ENCODE results near the gene PRMT9. TPM values are rescaled to one million over a fixed set of nuclear protein-coding genes. Genes with fewer than 3 reads are reported as not detected.

Gene PRMT9
- total RNA-seq, 1 experiment from 2014 or later: 21.7 TPM

GRCh38 chr4:147625733-147626132 lies 58.2 kb downstream of the PRMT9 start:
- Histone ChIP-seq H3K4me1 (ENCODE audit: low read length) (peaks cover 6% of the 10 kb centered on the region), H3K27me3 (ENCODE audit: low read length) (no peaks in the 10 kb centered on the region), H3K9me3 (ENCODE audit: low read length) (no peaks in the 10 kb centered on the region), H3K9me2 (replicated peaks; ENCODE audit: insufficient read depth, low read length) (no peaks in the 10 kb centered on the region), H4K20me1 (ENCODE audit: insufficient read depth, low read depth, low read length) (no peaks in the 10 kb centered on the region), H3K79me2 (ENCODE audit: low read length) (peaks cover 70% of the 10 kb centered on the region), H3K27ac (ENCODE audit: low read length) (no peak overlapping the region), H3K4me3 (ENCODE audit: low read length) (no peak overlapping the region), H2AFZ (ENCODE audit: low read length) (no peak overlapping the region), H3K36me3 (ENCODE audit: insufficient read depth, low read length) (peaks cover 64% of the 10 kb centered on the region), H3K4me2 (ENCODE audit: low read depth, low read length, poor library complexity, severe bottlenecking) (no peak overlapping the region), H3K9ac (ENCODE audit: low read length) (no peak overlapping the region)
- DNase-seq: no peak

- no peaks in the 10 kb centered on the region for H3K9me3 ChIP-seq (ENCODE audit: low read length)
- H3K4me3 ChIP-seq (ENCODE audit: low read length): no peak overlapping the region
- no peak for DNase-seq
- H3K9me2 ChIP-seq (replicated peaks; ENCODE audit: insufficient read depth, low read length): no peaks in the 10 kb centered on the region
- H2AFZ ChIP-seq (ENCODE audit: low read length): no peak overlapping the region
- H3K9ac ChIP-seq (ENCODE audit: low read length): no peak overlapping the region
- H3K36me3 ChIP-seq (ENCODE audit: insufficient read depth, low read length): peaks cover 27% of the 10 kb centered on the region
- H3K27ac ChIP-seq (ENCODE audit: low read length): no peak overlapping the region
- peaks cover 75% of the 10 kb centered on the region for H3K79me2 ChIP-seq (ENCODE audit: low read length)
- H3K27me3 ChIP-seq (ENCODE audit: low read length): no peaks in the 10 kb centered on the region
- H3K4me1 ChIP-seq (ENCODE audit: low read length): peaks cover 36% of the 10 kb centered on the region
- H3K4me2 ChIP-seq (ENCODE audit: low read depth, low read length, poor library complexity, severe bottlenecking): peak overlapping the region; percentile 36
- H4K20me1 ChIP-seq (ENCODE audit: insufficient read depth, low read depth, low read length): peaks cover 5% of the 10 kb centered on the region; the same call in 1 of the 2 replicates
These were observed 63.6 kb downstream of the PRMT9 start for GRCh38 chr4:147620315-147620714.

GRCh38 chr4:147617841-147618691 lies 65.9 kb downstream of the PRMT9 start:
- Histone ChIP-seq H3K9me3 (ENCODE audit: low read length) (no peaks in the 10 kb centered on the region), H3K9ac (ENCODE audit: low read length) (peak overlapping the region; percentile 83), H3K27me3 (ENCODE audit: low read length) (no peaks in the 10 kb centered on the region), H3K4me3 (ENCODE audit: low read length) (peak overlapping the region; percentile 92), H2AFZ (ENCODE audit: low read length) (peak overlapping the region; percentile 50), H4K20me1 (ENCODE audit: insufficient read depth, low read depth, low read length) (peaks cover 5% of the 10 kb centered on the region; the same call in 1 of the 2 replicates), H3K4me2 (ENCODE audit: low read depth, low read length, poor library complexity, severe bottlenecking) (peak overlapping the region; percentile 97), H3K4me1 (ENCODE audit: low read length) (peaks cover 36% of the 10 kb centered on the region), H3K36me3 (ENCODE audit: insufficient read depth, low read length) (peaks cover 13% of the 10 kb centered on the region; the same call in 1 of the 2 replicates), H3K79me2 (ENCODE audit: low read length) (peaks cover 57% of the 10 kb centered on the region), H3K27ac (ENCODE audit: low read length) (peak overlapping the region; percentile 65), H3K9me2 (replicated peaks; ENCODE audit: insufficient read depth, low read length) (no peaks in the 10 kb centered on the region)
- no peak for DNase-seq

GRCh38 chr4:147617173-147617840 lies 66.7 kb downstream of the PRMT9 start, which contains the start of gene TMEM184C:
TMEM184C (plus strand) TSS chr4:147617397; CDS start chr4:147617957, 560 bp downstream.
- peak; percentile 100 for DNase-seq
- Histone ChIP-seq H3K27ac (ENCODE audit: low read length) (peak within 1 kb of the TSS; percentile 65), H3K9ac (ENCODE audit: low read length) (peak within 1 kb of the TSS; percentile 83), H3K9me3 (ENCODE audit: low read length) (no peaks in the 10 kb centered on the region), H3K9me2 (replicated peaks; ENCODE audit: insufficient read depth, low read length) (no peaks in the 10 kb centered on the region), H3K36me3 (ENCODE audit: insufficient read depth, low read length) (peaks cover 13% of the 10 kb centered on the region; the same call in 1 of the 2 replicates), H3K4me3 (ENCODE audit: low read length) (peak within 1 kb of the TSS; percentile 92), H2AFZ (ENCODE audit: low read length) (peak within 1 kb of the TSS; percentile 50), H3K4me1 (ENCODE audit: low read length) (peaks cover 36% of the 10 kb centered on the region), H4K20me1 (ENCODE audit: insufficient read depth, low read depth, low read length) (peaks cover 5% of the 10 kb centered on the region; the same call in 1 of the 2 replicates), H3K4me2 (ENCODE audit: low read depth, low read length, poor library complexity, severe bottlenecking) (peak within 1 kb of the TSS; percentile 97), H3K79me2 (ENCODE audit: low read length) (peaks cover 49% of the 10 kb centered on the region), H3K27me3 (ENCODE audit: low read length) (no peaks in the 10 kb centered on the region)

- H3K4me3 ChIP-seq (ENCODE audit: low read length): peak overlapping the region; percentile 92
- H3K4me1 ChIP-seq (ENCODE audit: low read length): peaks cover 36% of the 10 kb centered on the region
- H3K9me2 ChIP-seq (replicated peaks; ENCODE audit: insufficient read depth, low read length): no peaks in the 10 kb centered on the region
- H2AFZ ChIP-seq (ENCODE audit: low read length): peak overlapping the region; percentile 10; the same call in 1 of the 2 replicates
- H3K36me3 ChIP-seq (ENCODE audit: insufficient read depth, low read length): peaks cover 13% of the 10 kb centered on the region; the same call in 1 of the 2 replicates
- no peak for DNase-seq
- H4K20me1 ChIP-seq (ENCODE audit: insufficient read depth, low read depth, low read length): peaks cover 5% of the 10 kb centered on the region; the same call in 1 of the 2 replicates
- peak overlapping the region; percentile 83 for H3K9ac ChIP-seq (ENCODE audit: low read length)
- H3K79me2 ChIP-seq (ENCODE audit: low read length): peaks cover 45% of the 10 kb centered on the region
- peak overlapping the region; percentile 97 for H3K4me2 ChIP-seq (ENCODE audit: low read depth, low read length, poor library complexity, severe bottlenecking)
- H3K27me3 ChIP-seq (ENCODE audit: low read length): no peaks in the 10 kb centered on the region
- H3K27ac ChIP-seq (ENCODE audit: low read length): no peak overlapping the region
- H3K9me3 ChIP-seq (ENCODE audit: low read length): no peaks in the 10 kb centered on the region
These were observed 67.2 kb downstream of the PRMT9 start for GRCh38 chr4:147616849-147617172.

GRCh38 chr4:147610686-147611085 lies 73.3 kb downstream of the PRMT9 start:
- no peaks in the 10 kb centered on the region for H3K79me2 ChIP-seq (ENCODE audit: low read length)
- no peak for DNase-seq
- H3K4me3 ChIP-seq (ENCODE audit: low read length): no peak overlapping the region
- no peak overlapping the region for H2AFZ ChIP-seq (ENCODE audit: low read length)
- H3K9ac ChIP-seq (ENCODE audit: low read length): no peak overlapping the region
- H3K27me3 ChIP-seq (ENCODE audit: low read length): no peaks in the 10 kb centered on the region
- no peak overlapping the region for H3K4me2 ChIP-seq (ENCODE audit: low read depth, low read length, poor library complexity, severe bottlenecking)
- H3K9me3 ChIP-seq (ENCODE audit: low read length): no peaks in the 10 kb centered on the region
- no peaks in the 10 kb centered on the region for H3K4me1 ChIP-seq (ENCODE audit: low read length)
- H3K36me3 ChIP-seq (ENCODE audit: insufficient read depth, low read length): no peaks in the 10 kb centered on the region
- H4K20me1 ChIP-seq (ENCODE audit: insufficient read depth, low read depth, low read length): no peaks in the 10 kb centered on the region
- no peaks in the 10 kb centered on the region for H3K9me2 ChIP-seq (replicated peaks; ENCODE audit: insufficient read depth, low read length)
- H3K27ac ChIP-seq (ENCODE audit: low read length): no peak overlapping the region

- no peaks in the 10 kb centered on the region for H3K9me3 ChIP-seq (ENCODE audit: low read length)
- no peak overlapping the region for H3K4me3 ChIP-seq (ENCODE audit: low read length)
- no peaks in the 10 kb centered on the region for H4K20me1 ChIP-seq (ENCODE audit: insufficient read depth, low read depth, low read length)
- DNase-seq: no peak
- no peaks in the 10 kb centered on the region for H3K9me2 ChIP-seq (replicated peaks; ENCODE audit: insufficient read depth, low read length)
- H3K9ac ChIP-seq (ENCODE audit: low read length): no peak overlapping the region
- no peaks in the 10 kb centered on the region for H3K79me2 ChIP-seq (ENCODE audit: low read length)
- H3K36me3 ChIP-seq (ENCODE audit: insufficient read depth, low read length): no peaks in the 10 kb centered on the region
- H3K27ac ChIP-seq (ENCODE audit: low read length): no peak overlapping the region
- no peak overlapping the region for H2AFZ ChIP-seq (ENCODE audit: low read length)
- H3K4me2 ChIP-seq (ENCODE audit: low read depth, low read length, poor library complexity, severe bottlenecking): no peak overlapping the region
- no peaks in the 10 kb centered on the region for H3K27me3 ChIP-seq (ENCODE audit: low read length)
- no peaks in the 10 kb centered on the region for H3K4me1 ChIP-seq (ENCODE audit: low read length)
These were observed 76.5 kb downstream of the PRMT9 start for GRCh38 chr4:147607471-147607870.

GRCh38 chr4:147605499-147605898 lies 78.5 kb downstream of the PRMT9 start:
- Histone ChIP-seq H3K9me2 (replicated peaks; ENCODE audit: insufficient read depth, low read length) (no peaks in the 10 kb centered on the region), H3K27me3 (ENCODE audit: low read length) (no peaks in the 10 kb centered on the region), H3K36me3 (ENCODE audit: insufficient read depth, low read length) (no peaks in the 10 kb centered on the region), H3K9ac (ENCODE audit: low read length) (no peak overlapping the region), H3K4me1 (ENCODE audit: low read length) (no peaks in the 10 kb centered on the region), H4K20me1 (ENCODE audit: insufficient read depth, low read depth, low read length) (no peaks in the 10 kb centered on the region), H3K9me3 (ENCODE audit: low read length) (no peaks in the 10 kb centered on the region), H3K4me2 (ENCODE audit: low read depth, low read length, poor library complexity, severe bottlenecking) (no peak overlapping the region), H3K4me3 (ENCODE audit: low read length) (no peak overlapping the region), H3K79me2 (ENCODE audit: low read length) (no peaks in the 10 kb centered on the region), H2AFZ (ENCODE audit: low read length) (no peak overlapping the region), H3K27ac (ENCODE audit: low read length) (no peak overlapping the region)
- DNase-seq: no peak

Measured in Karpas-422 (cell line).